C4-2B (cell line): ENCODE measurements around the gene SULT2B1.
A peak's percentile ranks its signal among the peaks of the same experiment; 100 is the strongest.

Source experiments
- H3K27ac ChIP-seq: fragments of 450-650 bp; 2 replicates; pipeline ENCODE4 v1.5.1; 2017
- CTCF ChIP-seq: fragments of 450-650 bp; conservative IDR thresholded peaks from 2 replicates; pipeline ENCODE4 v1.5.1; 2017; ENCODE audit warnings: mild to moderate bottlenecking
- ZFX ChIP-seq: fragments of 450-650 bp; IDR thresholded peaks from 2 replicates; pipeline ENCODE4 v1.6.1; 2017

The SULT2B1 gene

GRCh38 chr19:48551437-48552302 lies at the start of gene SULT2B1:
Gene SULT2B1 (plus strand): TSS chr19:48552172. CDS start chr19:48552253, 81 bp downstream.
- H3K27ac ChIP-seq = peak within 1 kb of the TSS; percentile 65
- TF ChIP-seq CTCF = no peak
- TF ChIP-seq ZFX = no peak

GRCh38 chr19:48502350-48503018 lies 49.5 kb upstream of the SULT2B1 start:
- TF ChIP-seq ZFX = no peak
- TF ChIP-seq CTCF = no peak
- H3K27ac ChIP-seq = peak overlapping the region; percentile 33

DNA sequence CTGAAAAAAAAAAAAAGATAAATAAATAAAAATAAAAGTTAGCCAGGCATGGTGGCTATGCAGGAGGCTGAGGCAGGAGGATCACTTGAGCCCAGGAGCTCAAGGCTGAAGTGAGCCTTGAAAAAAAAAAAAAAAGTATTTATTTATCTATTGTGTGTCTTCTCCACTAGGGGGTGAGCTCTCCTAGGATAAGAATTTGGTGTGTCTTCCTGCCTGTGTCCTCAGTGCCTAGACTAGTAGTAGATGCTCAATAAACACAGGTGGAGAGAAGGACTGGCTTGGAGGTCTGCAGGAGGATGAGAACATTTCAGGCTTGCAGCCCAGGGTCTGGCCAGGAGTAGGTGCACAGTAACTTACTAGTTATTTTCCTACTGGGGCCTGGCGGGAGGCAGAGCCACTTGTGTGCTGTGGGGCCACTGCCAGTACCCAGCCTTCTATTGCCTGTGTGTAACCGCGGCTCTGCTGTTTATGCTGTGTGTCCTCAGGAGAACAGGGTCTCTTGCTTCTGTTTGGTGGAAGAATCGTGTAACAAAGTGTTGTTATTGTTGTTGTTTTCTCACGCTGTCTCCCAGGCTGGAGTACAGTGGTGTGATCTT lies 45.7 kb upstream of the SULT2B1 start:
- no peak overlapping the region for H3K27ac ChIP-seq
- TF ChIP-seq CTCF (peak; percentile 50), ZFX (no peak)

GRCh38 chr19:48507911-48508439 lies 44.0 kb upstream of the SULT2B1 start:
- no peak for TF ChIP-seq CTCF
- TF ChIP-seq ZFX = no peak
- no peak overlapping the region for H3K27ac ChIP-seq

DNA sequence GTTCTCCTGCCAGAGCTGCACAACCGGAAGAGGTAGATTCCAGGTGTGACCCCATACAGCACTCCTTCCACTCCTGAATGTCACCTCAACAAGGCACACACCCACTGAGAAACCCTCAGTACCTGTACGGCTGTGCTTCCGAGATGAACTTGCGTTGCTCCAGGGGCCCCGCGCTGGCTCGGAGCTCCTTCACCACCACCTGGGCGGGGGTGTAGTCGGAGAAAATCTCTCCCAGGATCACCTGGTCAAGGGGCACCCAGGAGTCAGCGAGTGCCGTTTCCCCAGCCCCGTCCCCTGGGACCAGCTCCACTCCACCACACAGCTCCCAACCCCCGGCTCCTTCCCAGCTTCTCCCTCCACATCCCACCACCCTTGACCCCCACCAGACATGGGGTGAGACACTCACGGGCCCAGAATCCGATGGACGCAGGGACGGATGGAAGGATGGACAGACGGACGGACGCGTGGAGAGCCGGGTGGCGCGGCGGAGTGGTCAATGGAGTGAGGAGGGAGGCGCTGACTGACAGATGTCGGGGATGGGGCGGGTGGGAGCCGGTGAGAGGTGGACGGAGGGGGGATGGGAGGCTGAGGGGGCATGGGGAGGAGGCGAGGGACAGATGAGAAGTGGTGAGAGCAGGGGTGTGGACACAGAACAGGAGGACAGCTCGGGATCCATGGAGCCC lies 43.1 kb upstream of the SULT2B1 start:
- H3K27ac ChIP-seq = no peak overlapping the region
- TF ChIP-seq ZFX (no peak), CTCF (no peak)

GRCh38 chr19:48509467-48510194 lies 42.3 kb upstream of the SULT2B1 start:
- no peak overlapping the region for H3K27ac ChIP-seq
- no peak for TF ChIP-seq CTCF
- no peak for TF ChIP-seq ZFX
